NCI-H1048 (cell line): ENCODE results near the gene NRXN2.

Source experiments
- DNase-seq: peaks from one replicate; lab custom pipeline; 2025; lab: John Stamatoyannopoulos, UW

The NRXN2 gene

DNA sequence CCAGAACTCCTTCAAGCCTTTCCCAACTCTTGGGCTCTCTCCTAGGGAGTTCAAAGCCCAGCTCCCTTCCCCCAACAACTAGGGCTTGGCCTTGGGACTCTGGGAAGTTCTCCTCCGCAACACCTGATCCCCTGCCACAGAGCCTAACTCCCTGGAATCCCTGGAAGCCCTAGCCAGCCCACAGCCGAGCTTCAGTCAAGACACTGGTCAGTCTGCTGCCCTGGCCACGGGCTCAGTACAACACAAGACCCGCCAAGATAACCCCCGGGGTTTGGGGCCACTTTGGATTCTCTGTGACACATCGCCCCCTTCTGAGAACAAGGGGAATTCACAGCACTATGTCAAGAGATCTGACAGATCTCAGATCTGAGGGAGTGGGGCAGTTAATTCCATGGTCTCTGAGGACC is 73.7 kb downstream of the NRXN2 start:
- no peak for DNase-seq

- no peak for DNase-seq
Observed at GRCh38 chr11:64648551-64648950, 74.4 kb downstream of the NRXN2 start.

GRCh38 chr11:64647019-64647779 is 75.8 kb downstream of the NRXN2 start:
- no peak for DNase-seq

- no peak for DNase-seq
Observed at GRCh38 chr11:64644647-64645275, 78.2 kb downstream of the NRXN2 start.

DNA sequence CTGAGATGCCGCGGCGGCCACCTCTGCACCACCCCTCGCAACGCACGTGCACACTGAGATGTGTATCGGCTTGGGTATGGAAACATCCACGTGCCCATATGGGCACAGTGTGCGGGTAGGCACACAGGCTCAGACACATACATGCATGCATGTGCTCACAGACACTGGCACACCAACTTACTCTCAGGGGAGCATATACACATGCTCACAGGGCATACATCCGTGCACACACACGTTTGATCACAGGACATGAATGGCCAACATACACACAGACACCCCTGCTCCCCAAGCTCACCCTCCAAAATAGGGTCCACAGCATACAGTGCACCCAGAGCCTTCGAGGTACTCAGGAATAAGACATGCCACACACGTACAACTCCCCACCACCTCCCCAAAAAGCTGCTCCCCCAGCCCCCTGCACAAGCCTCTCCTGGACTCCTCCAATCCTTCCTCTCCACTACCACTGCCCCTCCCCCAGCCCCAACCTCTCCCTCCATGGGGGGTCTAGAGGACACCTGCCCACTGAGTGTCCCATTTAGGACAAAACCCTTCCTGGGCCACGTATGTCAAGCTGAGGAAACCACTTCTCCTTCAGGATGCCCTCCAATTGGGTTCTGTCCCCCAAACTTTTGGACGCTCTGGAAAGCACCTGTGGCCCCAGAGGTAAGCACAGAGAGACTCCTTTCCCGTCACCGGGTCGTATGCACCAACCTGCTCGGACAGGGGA is 78.9 kb downstream of the NRXN2 start:
- DNase-seq: no peak

DNA sequence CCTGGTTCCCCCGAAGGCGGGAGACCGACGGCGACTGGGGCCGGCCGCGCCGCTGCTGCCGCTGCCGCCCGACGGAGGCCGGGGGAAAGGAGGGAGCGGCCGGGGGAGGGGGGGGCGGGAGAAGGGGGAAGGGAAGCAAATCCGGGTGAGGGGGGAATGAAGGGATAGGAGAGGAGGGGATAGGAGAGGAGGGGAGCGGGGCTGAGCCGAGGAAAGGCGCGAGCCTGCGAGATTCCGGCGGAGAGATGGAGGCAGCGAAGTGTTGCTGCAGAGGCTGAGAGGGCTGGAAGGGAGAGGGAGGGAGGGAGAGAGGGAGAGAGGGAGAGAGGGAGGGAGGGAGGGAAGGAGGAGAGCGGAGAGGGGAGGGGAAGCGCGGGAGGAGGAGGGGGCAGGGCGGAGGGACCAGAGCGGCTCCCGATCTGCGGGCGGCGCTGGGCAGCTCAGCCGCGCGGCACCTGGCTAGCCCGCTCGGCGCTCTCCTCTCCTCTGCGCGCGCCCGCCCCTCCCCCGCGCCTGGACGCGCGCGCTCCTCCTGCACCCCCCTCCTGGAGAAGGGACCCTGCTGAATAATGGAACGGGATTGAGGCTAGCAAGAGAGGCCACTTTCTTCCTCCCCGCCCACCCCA is 79.6 kb downstream of the NRXN2 start:
- DNase-seq: no peak

- no peak for DNase-seq
Observed at GRCh38 chr11:64642871-64643255, 80.1 kb downstream of the NRXN2 start.

DNA sequence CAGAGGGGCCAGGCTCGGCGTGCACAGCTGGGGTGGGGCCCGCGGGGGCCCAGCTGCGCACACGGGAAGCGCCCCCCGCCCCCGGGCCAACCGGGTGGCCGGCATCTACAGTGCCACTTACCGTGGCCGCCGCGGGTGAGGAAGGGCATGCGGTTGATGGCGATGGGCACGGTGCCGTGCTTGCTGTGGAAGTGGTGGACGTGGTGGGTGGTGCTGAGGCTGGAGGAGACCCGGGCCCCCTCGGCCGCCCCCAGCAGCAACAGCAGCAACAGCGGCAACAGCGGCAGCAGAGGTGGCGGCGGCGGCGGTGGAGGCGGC is 80.6 kb downstream of the NRXN2 start:
- DNase-seq: no peak

GRCh38 chr11:64641596-64642417 is 81.2 kb downstream of the NRXN2 start:
- no peak for DNase-seq

DNA sequence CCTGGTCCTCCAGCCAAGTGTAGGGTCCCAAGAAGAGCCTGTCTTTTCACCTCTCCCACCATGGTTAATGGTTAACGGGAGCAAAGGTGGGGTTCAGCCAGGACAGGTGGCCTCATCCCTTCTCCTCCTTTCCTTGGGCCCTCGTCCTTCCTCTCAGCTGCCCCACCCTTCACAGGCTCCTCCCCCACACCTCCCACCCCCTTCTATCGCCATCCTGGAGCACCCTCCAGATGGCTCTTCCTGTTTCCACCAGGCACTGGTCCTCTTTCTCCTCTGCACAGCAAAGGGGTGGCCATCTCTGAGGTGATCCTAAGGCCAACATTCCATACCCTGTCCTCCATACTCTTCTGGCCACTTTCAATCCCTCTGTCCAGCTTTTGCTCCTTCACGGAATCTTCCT is 83.1 kb downstream of the NRXN2 start:
- DNase-seq: no peak

GRCh38 chr11:64638829-64639228 is 84.2 kb downstream of the NRXN2 start:
- DNase-seq: no peak

- DNase-seq: no peak
Observed at GRCh38 chr11:64638018-64638665, 84.9 kb downstream of the NRXN2 start.

DNA sequence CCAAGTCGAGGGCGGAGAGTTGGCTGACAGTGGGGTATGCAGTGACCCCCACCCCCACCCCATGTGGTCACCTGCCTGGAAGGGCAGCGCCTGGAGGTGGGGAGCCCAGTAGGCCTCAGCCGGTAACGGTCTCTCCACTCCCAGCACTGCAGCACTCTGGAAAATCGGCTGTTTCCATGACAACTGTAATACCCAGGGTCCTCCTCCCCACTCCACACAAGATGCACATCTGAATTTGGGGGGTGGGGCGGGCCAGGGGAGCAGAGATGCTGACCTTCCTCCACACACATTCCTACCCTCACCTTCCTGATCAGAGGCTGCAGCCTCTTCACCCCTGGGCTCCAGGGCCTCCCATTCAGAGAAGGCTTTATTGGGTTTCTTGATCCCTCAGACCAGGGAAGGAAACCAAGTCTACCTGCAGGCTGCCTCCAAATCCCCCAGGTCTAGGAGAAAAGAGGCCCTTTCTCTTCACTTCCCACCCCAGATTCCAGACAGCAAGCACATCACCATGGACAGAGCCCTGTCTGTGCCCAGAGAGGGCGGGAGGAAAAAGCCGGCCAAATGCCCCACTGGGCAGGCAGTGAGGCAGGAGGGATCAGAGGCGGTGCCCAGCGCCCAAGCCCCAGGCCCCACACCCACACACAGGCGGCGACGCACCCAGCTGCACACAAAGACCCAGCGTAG is 85.5 kb downstream of the NRXN2 start:
- DNase-seq: no peak

- DNase-seq: no peak
Observed at GRCh38 chr11:64633555-64634159, 89.3 kb downstream of the NRXN2 start.

GRCh38 chr11:64632654-64633053 is 90.3 kb downstream of the NRXN2 start:
- DNase-seq: no peak

- DNase-seq: no peak
Observed at GRCh38 chr11:64632237-64632636, 90.8 kb downstream of the NRXN2 start.

DNA sequence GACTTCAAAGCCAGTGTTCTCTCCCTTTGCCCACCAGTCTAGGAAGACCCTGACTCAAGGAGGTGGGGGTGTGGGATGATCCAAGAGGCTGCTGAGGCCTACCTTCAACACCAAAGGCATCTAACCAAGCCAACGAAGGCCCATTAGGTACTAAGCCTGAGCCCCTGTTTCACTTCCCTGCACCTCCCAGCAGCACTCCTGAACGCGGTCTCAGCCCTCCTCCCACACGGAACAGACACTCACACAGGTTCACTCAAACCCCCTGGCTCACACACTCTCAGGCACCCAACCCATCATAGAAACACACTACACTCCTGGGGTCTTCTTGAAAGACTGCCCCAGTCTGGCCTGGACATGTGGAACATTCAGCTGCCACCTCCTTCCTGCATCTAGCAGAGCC is 91.3 kb downstream of the NRXN2 start:
- DNase-seq: no peak

DNA sequence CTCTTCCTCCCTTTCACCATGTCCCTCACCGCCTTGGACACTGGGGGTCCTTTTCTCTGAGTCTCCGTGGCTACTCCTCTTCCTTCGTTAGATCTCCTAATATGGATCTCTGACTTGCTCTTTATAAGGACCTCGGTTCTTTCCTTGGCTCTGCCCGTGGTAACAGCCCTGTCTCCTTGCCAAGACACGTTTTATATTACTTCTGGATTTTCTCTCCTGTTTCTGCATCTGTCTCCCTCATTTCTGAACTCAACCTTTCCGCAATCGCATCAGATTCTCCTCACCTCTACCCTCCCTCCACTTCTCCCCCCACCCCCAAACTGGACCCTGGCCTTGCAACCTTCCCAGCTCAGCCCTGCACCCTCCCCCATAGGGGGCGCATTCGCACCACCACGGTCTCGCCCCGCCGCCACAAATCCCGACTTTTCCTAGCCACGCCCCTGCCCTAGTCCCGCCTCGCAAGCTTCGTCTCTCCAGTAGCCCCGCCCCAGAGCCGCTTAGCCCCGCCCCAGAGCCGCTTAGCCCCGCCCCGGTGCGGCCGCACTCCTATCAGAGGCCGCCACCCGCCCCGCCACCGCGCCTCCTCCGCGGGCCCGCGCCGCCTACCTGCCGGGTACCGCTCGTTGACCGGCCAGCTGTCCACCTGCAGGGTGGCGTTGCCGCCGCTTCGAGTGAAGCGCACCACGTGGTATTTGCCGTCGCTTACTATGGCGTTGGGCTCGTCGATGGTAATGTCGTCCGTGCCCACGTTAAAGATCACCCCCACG is 93.0 kb downstream of the NRXN2 start:
- peak; percentile 19 for DNase-seq

GRCh38 chr11:64629103-64629502 is 93.9 kb downstream of the NRXN2 start:
- no peak for DNase-seq

DNA sequence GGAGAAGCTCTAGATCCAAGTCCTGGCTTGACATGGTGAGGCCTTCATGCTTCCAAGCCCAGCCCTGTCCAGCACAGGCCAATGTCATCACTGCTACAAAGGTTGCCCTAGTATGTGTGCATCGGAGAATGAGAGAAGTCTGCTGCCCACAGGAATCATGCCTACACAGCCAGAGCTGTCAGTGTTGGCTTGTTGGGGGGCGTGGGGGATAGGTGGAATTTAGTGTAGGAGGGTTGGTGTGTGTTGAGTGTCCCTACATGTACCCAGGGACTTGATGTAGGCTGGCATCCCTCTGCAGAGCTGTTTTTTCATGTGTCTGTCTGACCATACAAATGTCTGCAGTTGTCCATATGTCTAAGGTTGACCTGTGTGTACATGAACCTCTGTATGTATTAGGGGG is 94.4 kb downstream of the NRXN2 start:
- no peak for DNase-seq
